ENCODE data around the gene MEIS1. TPM values are rescaled to one million over a fixed set of nuclear protein-coding genes. Genes with fewer than 3 reads are reported as not detected.

MEIS1 gene
- total and polyA plus RNA-seq, 4 experiments from 2014 or later: not detected

DNA sequence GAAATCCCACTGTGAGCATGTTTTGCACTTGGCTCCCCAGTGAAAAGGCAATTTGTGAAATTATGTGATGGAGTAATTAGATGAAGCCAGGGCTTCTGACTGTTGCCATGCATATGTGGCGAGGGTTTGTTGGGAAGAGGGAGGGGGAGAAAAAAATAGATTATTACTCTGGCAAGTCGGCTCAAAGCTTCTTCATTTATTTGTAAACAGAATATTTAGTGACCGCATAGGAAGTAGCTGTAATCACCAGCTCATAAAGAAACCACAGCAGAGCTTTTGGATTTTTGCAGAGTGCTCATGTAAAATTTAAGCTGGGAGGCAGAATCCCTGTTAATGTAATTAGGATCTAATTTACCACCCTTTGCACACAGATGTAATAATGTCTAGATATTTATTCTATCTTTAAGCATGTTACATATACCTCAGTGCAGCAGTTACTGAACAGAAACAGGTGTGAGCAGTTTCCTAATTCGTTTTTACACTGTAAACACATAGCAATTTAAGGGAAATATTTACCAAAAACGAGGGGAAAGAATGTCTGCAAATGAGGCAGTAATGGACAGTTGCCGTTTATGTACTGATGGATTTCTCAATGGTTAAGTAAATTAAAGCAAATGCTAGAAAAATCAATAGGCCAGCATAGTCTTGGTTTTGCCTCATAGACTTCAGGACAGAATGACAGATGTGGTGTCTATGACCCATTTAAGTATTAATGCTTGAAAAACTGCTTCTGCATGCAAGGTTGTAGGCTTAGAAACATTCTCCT lies 87.9 kb downstream of the MEIS1 start:
- CTCF ChIA-PET (ENCODE audit: partially characterized antibody): no interaction called here
- Histone ChIP-seq H3K36me3 (ENCODE audit: insufficient read depth, low read length) (no peaks in the 10 kb centered on the region), H3K27ac (ENCODE audit: low read depth, low read length) (no peak overlapping the region), H3K9me3 (ENCODE audit: control insufficient read depth in 1 of 2, low read length in 2 of 2) (no peaks in the 10 kb centered on the region), H3K4me3 (ENCODE audit: low read length in 2 of 2) (no peak overlapping the region), H3K27me3 (ENCODE audit: insufficient read depth, low read length) (no peaks in the 10 kb centered on the region), H3K4me1 (ENCODE audit: insufficient read depth, low read length) (no peaks in the 10 kb centered on the region)
- POLR2A ChIA-PET (ENCODE audit: partially characterized antibody): no interaction called here
- Mint-ChIP-seq H3K4me1 (no peaks in the 10 kb centered on the region), H3K36me3 (no peaks in the 10 kb centered on the region), H3K4me3 (no peak overlapping the region), H3K9me3 (peaks cover 0 to 2% (median 0%) of the 10 kb centered on the region in 8 donors), H3K27ac (no peak overlapping the region), H3K27me3 (peaks cover 0 to 2% of the 10 kb centered on the region in 2 donors)
- DNase-seq: no peak
- intact Hi-C loops (cut with micrococcal nuclease): no loop called here

GRCh38 chr2:66523377-66523969 lies 88.5 kb downstream of the MEIS1 start:
- H3K27me3 ChIP-seq (ENCODE audit: insufficient read depth, low read length): no peaks in the 10 kb centered on the region
- Mint-ChIP-seq H3K27me3 (no peaks in the 10 kb centered on the region), H3K9me3 (peaks cover 0 to 2% (median 0%) of the 10 kb centered on the region in 8 donors), H3K4me1 (no peaks in the 10 kb centered on the region), H3K36me3 (no peaks in the 10 kb centered on the region), H3K27ac (no peak overlapping the region), H3K4me3 (no peak overlapping the region)
- no peak overlapping the region for H3K27ac ChIP-seq (ENCODE audit: low read depth, low read length)
- no peaks in the 10 kb centered on the region for H3K36me3 ChIP-seq (ENCODE audit: insufficient read depth, low read length)
- H3K4me3 ChIP-seq (ENCODE audit: low read length in 2 of 2): no peak overlapping the region
- H3K4me1 ChIP-seq (ENCODE audit: insufficient read depth, low read length): no peaks in the 10 kb centered on the region
- DNase-seq: no peak
- intact Hi-C loops (cut with micrococcal nuclease): no loop called here
- ChIA-PET POLR2A (ENCODE audit: partially characterized antibody) (no interaction called here), CTCF (ENCODE audit: partially characterized antibody) (no interaction called here)
- H3K9me3 ChIP-seq (ENCODE audit: control insufficient read depth in 1 of 2, low read length in 2 of 2): no peaks in the 10 kb centered on the region

DNA sequence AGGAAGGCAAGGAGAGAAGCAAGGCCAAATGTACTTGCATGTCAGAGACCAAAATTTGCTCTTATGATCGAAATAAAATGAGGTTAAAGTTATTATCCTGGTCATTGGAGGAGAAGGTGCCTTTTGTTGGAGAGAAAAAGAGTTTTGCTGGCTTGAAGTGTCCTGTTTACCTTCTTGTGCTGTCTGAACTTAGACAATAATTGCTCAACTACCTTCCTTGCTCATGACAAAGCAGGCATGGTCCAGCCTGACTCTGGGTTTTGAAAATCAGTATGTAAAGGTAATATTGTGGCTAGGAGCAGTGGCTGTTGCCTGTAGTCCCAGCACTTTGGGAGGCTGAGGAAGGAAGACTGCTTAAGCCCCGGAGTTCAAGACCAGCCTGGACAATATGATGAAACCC lies 89.1 kb downstream of the MEIS1 start:
- no peak overlapping the region for H3K4me3 ChIP-seq (ENCODE audit: low read length in 2 of 2)
- H3K9me3 ChIP-seq (ENCODE audit: control insufficient read depth in 1 of 2, low read length in 2 of 2): no peaks in the 10 kb centered on the region
- intact Hi-C loops (cut with micrococcal nuclease): no loop called here
- no peak for DNase-seq
- H3K27me3 ChIP-seq (ENCODE audit: insufficient read depth, low read length): no peaks in the 10 kb centered on the region
- POLR2A ChIA-PET (ENCODE audit: partially characterized antibody): no interaction called here
- Mint-ChIP-seq H3K4me1 (no peaks in the 10 kb centered on the region), H3K27me3 (no peaks in the 10 kb centered on the region), H3K9me3 (peaks cover 0 to 3% (median under 1%) of the 10 kb centered on the region in 8 donors), H3K4me3 (no peak overlapping the region), H3K27ac (no peak overlapping the region), H3K36me3 (no peaks in the 10 kb centered on the region)
- no peak overlapping the region for H3K27ac ChIP-seq (ENCODE audit: low read depth, low read length)
- no peaks in the 10 kb centered on the region for H3K4me1 ChIP-seq (ENCODE audit: insufficient read depth, low read length)
- CTCF ChIA-PET (ENCODE audit: partially characterized antibody): no interaction called here
- no peaks in the 10 kb centered on the region for H3K36me3 ChIP-seq (ENCODE audit: insufficient read depth, low read length)

DNA sequence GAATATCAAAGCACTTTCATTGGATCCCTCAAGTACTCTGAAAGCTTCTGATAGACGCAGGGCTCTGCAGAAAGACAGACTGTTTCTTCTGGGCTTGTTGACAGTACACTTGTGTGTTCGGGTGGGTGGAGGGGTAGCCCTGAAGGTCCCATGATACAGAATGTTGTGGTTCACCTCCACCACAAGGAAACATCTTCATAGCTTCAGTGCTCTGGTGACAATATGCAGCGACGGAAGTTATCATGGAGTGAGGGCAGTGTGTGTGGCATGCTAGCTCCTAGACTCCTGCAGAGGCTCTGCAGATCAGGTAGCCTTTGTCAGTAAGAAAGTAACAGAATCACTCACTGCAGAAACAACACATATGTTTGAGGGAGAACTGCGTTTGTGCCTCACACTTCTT lies 90.7 kb downstream of the MEIS1 start:
- no peaks in the 10 kb centered on the region for H3K4me1 ChIP-seq (ENCODE audit: insufficient read depth, low read length)
- H3K4me3 ChIP-seq (ENCODE audit: low read length in 2 of 2): no peak overlapping the region
- H3K9me3 ChIP-seq (ENCODE audit: control insufficient read depth in 1 of 2, low read length in 2 of 2): no peaks in the 10 kb centered on the region
- POLR2A ChIA-PET (ENCODE audit: partially characterized antibody): no interaction called here
- Mint-ChIP-seq H3K9me3 (peaks cover 0 to 4% (median 2%) of the 10 kb centered on the region in 8 donors), H3K4me3 (no peak overlapping the region), H3K36me3 (no peaks in the 10 kb centered on the region), H3K27ac (no peak overlapping the region), H3K4me1 (no peaks in the 10 kb centered on the region), H3K27me3 (no peaks in the 10 kb centered on the region)
- intact Hi-C loops (cut with micrococcal nuclease): no loop called here
- H3K27ac ChIP-seq (ENCODE audit: low read depth, low read length): no peak overlapping the region
- DNase-seq: no peak
- H3K36me3 ChIP-seq (ENCODE audit: insufficient read depth, low read length): no peaks in the 10 kb centered on the region
- CTCF ChIA-PET (ENCODE audit: partially characterized antibody): interaction anchor here (1.4 kb wide), 1 partner anchor 10 kb away, joined by 3 read pairs; no protein-coding TSS in a partner anchor
- H3K27me3 ChIP-seq (ENCODE audit: insufficient read depth, low read length): no peaks in the 10 kb centered on the region

GRCh38 chr2:66526180-66526579 lies 91.3 kb downstream of the MEIS1 start:
- Mint-ChIP-seq H3K27me3 (no peaks in the 10 kb centered on the region), H3K4me3 (no peak overlapping the region), H3K27ac (no peak overlapping the region), H3K4me1 (no peaks in the 10 kb centered on the region), H3K36me3 (no peaks in the 10 kb centered on the region), H3K9me3 (peaks cover 0 to 4% (median 2%) of the 10 kb centered on the region in 8 donors)
- H3K9me3 ChIP-seq (ENCODE audit: control insufficient read depth in 1 of 2, low read length in 2 of 2): no peaks in the 10 kb centered on the region
- no peak overlapping the region for H3K27ac ChIP-seq (ENCODE audit: low read depth, low read length)
- no peaks in the 10 kb centered on the region for H3K36me3 ChIP-seq (ENCODE audit: insufficient read depth, low read length)
- intact Hi-C loops (cut with micrococcal nuclease): no loop called here
- CTCF ChIA-PET (ENCODE audit: partially characterized antibody): interaction anchor here (1.4 kb wide), 1 partner anchor 10 kb away, joined by 3 read pairs; no protein-coding TSS in a partner anchor
- H3K4me3 ChIP-seq (ENCODE audit: low read length in 2 of 2): no peak overlapping the region
- POLR2A ChIA-PET (ENCODE audit: partially characterized antibody): no interaction called here
- H3K27me3 ChIP-seq (ENCODE audit: insufficient read depth, low read length): no peaks in the 10 kb centered on the region
- no peaks in the 10 kb centered on the region for H3K4me1 ChIP-seq (ENCODE audit: insufficient read depth, low read length)
- no peak for DNase-seq

GRCh38 chr2:66528974-66529724 lies 94.2 kb downstream of the MEIS1 start:
- H3K36me3 Mint-ChIP-seq: no peaks in the 10 kb centered on the region
- H3K9me3 Mint-ChIP-seq: peaks cover 0 to 4% (median 2%) of the 10 kb centered on the region in 8 donors
- H3K9me3 ChIP-seq (ENCODE audit: control insufficient read depth in 1 of 2, low read length in 2 of 2): no peaks in the 10 kb centered on the region
- CTCF ChIA-PET (ENCODE audit: partially characterized antibody): no interaction called here
- H3K27ac Mint-ChIP-seq: peak overlapping the region in 1 of 7 donors; percentile 5
- H3K4me1 ChIP-seq (ENCODE audit: insufficient read depth, low read length): no peaks in the 10 kb centered on the region
- no peaks in the 10 kb centered on the region for H3K27me3 Mint-ChIP-seq
- POLR2A ChIA-PET (ENCODE audit: partially characterized antibody): no interaction called here
- H3K27ac ChIP-seq (ENCODE audit: low read depth, low read length): no peak overlapping the region
- no peak overlapping the region for H3K4me3 Mint-ChIP-seq
- H3K27me3 ChIP-seq (ENCODE audit: insufficient read depth, low read length): no peaks in the 10 kb centered on the region
- no peak for DNase-seq
- H3K4me1 Mint-ChIP-seq: no peaks in the 10 kb centered on the region
- intact Hi-C loops (cut with micrococcal nuclease): no loop called here
- H3K4me3 ChIP-seq (ENCODE audit: low read length in 2 of 2): no peak overlapping the region
- H3K36me3 ChIP-seq (ENCODE audit: insufficient read depth, low read length): no peaks in the 10 kb centered on the region

DNA sequence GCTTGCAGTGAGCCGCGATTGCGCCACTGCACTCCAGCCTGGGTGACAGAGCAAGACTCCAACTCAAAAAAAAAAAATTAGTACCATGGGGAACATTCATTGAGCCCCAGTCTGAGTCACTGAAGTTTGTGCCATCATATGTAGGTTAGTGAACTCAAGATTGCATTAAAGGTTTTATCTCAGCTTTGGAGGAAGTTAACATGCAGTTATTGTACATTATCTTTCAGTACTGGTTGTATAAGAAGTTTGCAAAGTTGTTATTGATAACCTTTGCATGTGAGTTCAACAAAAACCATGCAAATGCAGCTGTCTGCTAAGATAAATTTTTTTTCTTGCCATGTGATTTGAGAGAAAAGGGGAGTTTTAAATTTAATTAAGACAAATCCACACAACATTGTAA lies 95.7 kb downstream of the MEIS1 start:
- Histone ChIP-seq H3K9me3 (ENCODE audit: control insufficient read depth in 1 of 2, low read length in 2 of 2) (no peaks in the 10 kb centered on the region), H3K27me3 (ENCODE audit: insufficient read depth, low read length) (no peaks in the 10 kb centered on the region), H3K4me1 (ENCODE audit: insufficient read depth, low read length) (no peaks in the 10 kb centered on the region), H3K4me3 (ENCODE audit: low read length in 2 of 2) (no peak overlapping the region), H3K36me3 (ENCODE audit: insufficient read depth, low read length) (no peaks in the 10 kb centered on the region), H3K27ac (ENCODE audit: low read depth, low read length) (no peak overlapping the region)
- Mint-ChIP-seq H3K4me1 (no peaks in the 10 kb centered on the region), H3K4me3 (no peak overlapping the region), H3K36me3 (no peaks in the 10 kb centered on the region), H3K27me3 (no peaks in the 10 kb centered on the region), H3K27ac (no peak overlapping the region), H3K9me3 (peaks cover 0 to 4% (median 2%) of the 10 kb centered on the region in 8 donors)
- POLR2A ChIA-PET (ENCODE audit: partially characterized antibody): no interaction called here
- CTCF ChIA-PET (ENCODE audit: partially characterized antibody): no interaction called here
- DNase-seq: no peak
- intact Hi-C loops (cut with micrococcal nuclease): no loop called here
